Thyroid gland (tissue), 4 donors: ENCODE data around the gene RAET1E. TPM values are rescaled to one million over a fixed set of nuclear protein-coding genes. Genes with fewer than 3 reads are reported as not detected.

Experiments used
- DNase-seq, 2 donors: peaks; one replicate each; pipeline ENCODE4 v3.0.0-alpha.2; 2019
- H3K27ac ChIP-seq, 3 donors: fragments of 200-600 bp; sonication (generic); 1 replicate in 2 of 3; 2 replicates in 1 of 3; pipeline ENCODE4 v1.5.1; 2016 to 2019; ENCODE audit warnings: mild to moderate bottlenecking in 1 of 3, moderate library complexity in 1 of 3
- H3K27me3 ChIP-seq: fragments of 200-600 bp; sonication (generic); one replicate; pipeline ENCODE4 v1.5.1; 2019
- H3K36me3 ChIP-seq, 2 donors: fragments of 200-600 bp; sonication (generic); one replicate each; pipeline ENCODE4 v1.5.1; 2016 to 2019
- H3K4me1 ChIP-seq, 2 donors: fragments of 200-600 bp; sonication (generic); one replicate each; pipeline ENCODE4 v1.5.1; 2017 to 2019
- H3K4me3 ChIP-seq, 3 donors: fragments of 200-600 bp; sonication (generic); replicated peaks in 1 of 3; 1 replicate in 2 of 3; 2 replicates in 1 of 3; pipeline ENCODE4 v1.5.1; 2016; ENCODE audit warnings: mild to moderate bottlenecking in 1 of 3
- H3K9me3 ChIP-seq: fragments of 200-600 bp; sonication (generic); one replicate; pipeline ENCODE4 v1.5.1; 2017
- POLR2A ChIP-seq, 2 donors: fragments of 450-650 bp; IDR thresholded peaks; one replicate each; pipeline ENCODE4 v1.6.1; 2017; ENCODE audit warnings: antibody characterized with exemption in 2 of 2, mild to moderate bottlenecking in 2 of 2, moderate library complexity in 1 of 2
- WGBS, 2 donors: methylation state at CpG; one replicate each; pipeline ENCODE4 v1.1.5; 2017; 5-methylcytosine and 5-hydroxymethylcytosine counted together
- intact Hi-C: fragments of 100-400 bp; cut with DNase I; formaldehyde crosslinking; loops from one replicate; pipeline ENCODE4 v1.15.1; 2023
- total RNA-seq, 4 donors: library from RNA; depleted of rRNA; stranded (reverse); fragments of >200 nt; gene quantifications; one replicate each; pipeline ENCODE4 v1.2.3, GENCODE V29; 2016
- TF ChIP-seq, protein P1 (sequence below), 6 experiments: fragments of 200-600 bp in 3 of 6; fragments of 450-650 bp in 3 of 6; sonication (generic) in 3 of 6; IDR thresholded peaks; one replicate each; pipeline ENCODE4 v1.5.1; 2016 to 2019; ENCODE audit warnings: antibody characterized with exemption in 6 of 6, mild to moderate bottlenecking in 2 of 6, inconsistent platforms in 1 of 6, moderate library complexity in 1 of 6

The RAET1E gene
- total RNA-seq, 4 donors from 2014 or later: 1.7 TPM; not detected in 3

DNA sequence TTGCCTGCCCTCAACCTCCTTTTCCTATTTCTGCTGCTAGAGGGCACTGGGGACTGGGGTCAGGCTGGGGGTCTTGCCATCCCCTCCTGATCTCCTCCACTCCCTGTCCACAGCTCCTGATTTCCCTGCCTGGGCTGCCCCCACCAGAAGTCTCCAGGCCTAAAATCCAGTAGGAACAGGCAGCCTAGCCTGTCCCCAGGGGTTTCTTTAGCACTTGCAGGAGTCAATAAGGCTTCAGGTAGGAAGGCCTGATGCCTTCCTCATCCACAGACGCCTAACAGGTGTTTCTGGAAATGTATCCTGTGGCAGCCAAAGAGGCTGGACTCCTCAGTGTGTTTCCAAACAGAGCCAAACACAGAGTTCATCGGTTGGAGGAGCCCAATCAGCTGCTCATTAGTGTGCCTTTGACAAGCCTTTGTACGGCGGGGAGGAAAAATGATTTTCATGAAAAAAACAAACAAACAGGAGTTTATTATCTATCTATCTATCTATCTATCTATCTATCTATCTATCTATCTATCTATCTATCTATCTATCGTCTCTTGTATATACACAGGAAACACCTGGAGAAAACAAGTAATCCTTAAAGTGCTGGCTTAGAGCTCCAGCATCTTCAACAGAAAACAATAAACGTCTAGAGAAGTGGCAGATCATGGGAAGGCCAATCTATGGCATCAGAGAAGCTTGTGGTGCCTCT lies 3.7 kb upstream of the RAET1E start:
- H3K4me1 ChIP-seq: peaks cover 0 to 18% of the 10 kb centered on the region in 2 donors
- no peak overlapping the region for H3K4me3 ChIP-seq
- H3K36me3 ChIP-seq: no peaks in the 10 kb centered on the region
- H3K27ac ChIP-seq: no peak overlapping the region
- no peaks in the 10 kb centered on the region for H3K9me3 ChIP-seq
- WGBS, 2 donors: 89% methylated on average over 6 of the region's 6 CpGs
- TF ChIP-seq, protein P1, sequence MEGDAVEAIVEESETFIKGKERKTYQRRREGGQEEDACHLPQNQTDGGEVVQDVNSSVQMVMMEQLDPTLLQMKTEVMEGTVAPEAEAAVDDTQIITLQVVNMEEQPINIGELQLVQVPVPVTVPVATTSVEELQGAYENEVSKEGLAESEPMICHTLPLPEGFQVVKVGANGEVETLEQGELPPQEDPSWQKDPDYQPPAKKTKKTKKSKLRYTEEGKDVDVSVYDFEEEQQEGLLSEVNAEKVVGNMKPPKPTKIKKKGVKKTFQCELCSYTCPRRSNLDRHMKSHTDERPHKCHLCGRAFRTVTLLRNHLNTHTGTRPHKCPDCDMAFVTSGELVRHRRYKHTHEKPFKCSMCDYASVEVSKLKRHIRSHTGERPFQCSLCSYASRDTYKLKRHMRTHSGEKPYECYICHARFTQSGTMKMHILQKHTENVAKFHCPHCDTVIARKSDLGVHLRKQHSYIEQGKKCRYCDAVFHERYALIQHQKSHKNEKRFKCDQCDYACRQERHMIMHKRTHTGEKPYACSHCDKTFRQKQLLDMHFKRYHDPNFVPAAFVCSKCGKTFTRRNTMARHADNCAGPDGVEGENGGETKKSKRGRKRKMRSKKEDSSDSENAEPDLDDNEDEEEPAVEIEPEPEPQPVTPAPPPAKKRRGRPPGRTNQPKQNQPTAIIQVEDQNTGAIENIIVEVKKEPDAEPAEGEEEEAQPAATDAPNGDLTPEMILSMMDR (IDR thresholded peaks at IDR 0.05): no peak
- no peak for TF ChIP-seq POLR2A (IDR thresholded peaks at IDR 0.05)
- intact Hi-C loops: no loop called here
- H3K27me3 ChIP-seq: no peaks in the 10 kb centered on the region
- DNase-seq: no peak

DNA sequence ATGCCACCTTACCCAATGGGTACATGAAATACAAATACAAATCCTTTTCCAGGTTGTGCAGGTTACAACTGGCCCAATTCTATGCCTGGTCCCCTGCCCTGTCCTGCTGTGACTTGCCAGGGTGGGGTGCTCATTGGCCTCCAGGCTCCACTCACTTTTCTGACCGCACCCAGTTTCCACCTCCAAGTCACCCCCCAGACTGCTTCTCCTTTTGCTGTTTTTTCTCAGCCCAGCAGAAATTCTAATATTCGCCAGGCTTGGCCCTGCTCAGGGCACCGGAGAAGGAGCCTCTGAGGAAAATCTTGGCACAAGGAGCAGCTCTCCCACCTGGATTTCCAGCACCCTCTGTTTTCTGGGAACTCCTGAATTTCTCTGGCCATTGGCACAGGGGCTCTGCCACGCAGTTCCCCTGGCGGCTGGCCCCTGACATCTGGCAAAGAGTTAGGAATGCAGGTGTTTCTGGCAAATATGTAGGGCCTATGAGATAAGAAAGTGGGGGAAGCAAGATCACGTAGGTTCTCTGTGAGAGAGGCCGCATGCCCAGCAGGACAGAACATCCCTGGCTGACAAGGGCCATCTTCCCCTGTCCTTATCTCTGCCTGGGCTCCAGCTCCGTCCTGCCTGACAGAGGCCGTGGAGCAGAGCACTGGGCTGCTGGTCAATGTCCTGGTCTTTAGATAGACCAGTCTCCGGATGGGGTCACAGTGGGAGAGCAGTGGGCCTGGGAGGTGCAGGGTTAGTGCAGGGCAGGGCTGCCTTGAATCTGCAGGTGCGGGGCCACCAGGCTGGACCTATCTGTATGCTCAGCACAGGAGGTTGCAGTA lies 2.9 kb upstream of the RAET1E start:
- Histone ChIP-seq H3K4me3 (no peak overlapping the region), H3K27ac (no peak overlapping the region), H3K9me3 (no peaks in the 10 kb centered on the region), H3K4me1 (peaks cover 1 to 23% of the 10 kb centered on the region in 2 donors), H3K36me3 (no peaks in the 10 kb centered on the region), H3K27me3 (no peaks in the 10 kb centered on the region)
- DNase-seq: no peak
- intact Hi-C loops: no loop called here
- WGBS, 2 donors: 92 to 96% methylated on average over 8 to 11 of the region's 11 CpGs
- TF ChIP-seq POLR2A (IDR thresholded peaks at IDR 0.05): no peak
- TF ChIP-seq, protein P1 (IDR thresholded peaks at IDR 0.05): no peak

DNA sequence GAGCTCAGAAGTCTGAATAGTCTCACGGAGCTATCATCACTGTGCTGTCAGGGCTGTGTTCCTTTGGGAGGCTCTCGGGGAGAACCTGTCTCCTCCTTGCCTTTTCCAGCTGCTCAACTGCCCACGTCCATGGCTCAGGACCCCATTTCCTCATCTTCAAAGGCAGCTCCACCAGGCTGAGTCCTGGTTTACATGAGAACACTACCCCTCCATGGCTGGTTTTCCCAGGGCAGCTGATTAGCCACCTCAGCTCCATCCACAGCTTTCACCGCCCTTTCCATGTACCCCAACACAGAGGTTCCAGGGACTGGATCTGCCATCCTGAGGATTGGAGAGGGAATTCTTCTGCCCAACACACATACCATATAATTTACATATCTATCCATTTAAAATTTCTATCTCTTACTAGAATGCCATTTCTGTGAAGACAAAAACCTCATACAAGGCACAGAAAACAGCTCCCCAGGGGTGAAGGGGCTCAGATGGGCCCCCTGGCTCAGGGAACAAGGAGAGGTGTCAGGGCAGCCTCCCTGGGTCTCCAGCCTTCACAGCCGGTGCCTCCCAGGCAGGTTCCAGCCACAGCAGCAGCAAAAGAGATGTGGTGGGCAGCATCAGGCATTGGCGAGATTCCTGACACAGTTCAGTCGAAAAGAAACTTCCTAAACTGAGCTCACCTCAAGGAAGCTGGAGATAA lies 2.2 kb upstream of the RAET1E start:
- no peaks in the 10 kb centered on the region for H3K36me3 ChIP-seq
- no peaks in the 10 kb centered on the region for H3K9me3 ChIP-seq
- no peaks in the 10 kb centered on the region for H3K27me3 ChIP-seq
- no peak overlapping the region for H3K27ac ChIP-seq
- 94 to 95% methylated on average over 7 of the region's 7 CpGs for WGBS, 2 donors
- peaks cover 7 to 31% of the 10 kb centered on the region in 2 donors for H3K4me1 ChIP-seq
- DNase-seq: no peak
- TF ChIP-seq POLR2A (IDR thresholded peaks at IDR 0.05): no peak
- TF ChIP-seq, protein P1 (IDR thresholded peaks at IDR 0.05): no peak
- intact Hi-C loops: no loop called here
- no peak overlapping the region for H3K4me3 ChIP-seq

DNA sequence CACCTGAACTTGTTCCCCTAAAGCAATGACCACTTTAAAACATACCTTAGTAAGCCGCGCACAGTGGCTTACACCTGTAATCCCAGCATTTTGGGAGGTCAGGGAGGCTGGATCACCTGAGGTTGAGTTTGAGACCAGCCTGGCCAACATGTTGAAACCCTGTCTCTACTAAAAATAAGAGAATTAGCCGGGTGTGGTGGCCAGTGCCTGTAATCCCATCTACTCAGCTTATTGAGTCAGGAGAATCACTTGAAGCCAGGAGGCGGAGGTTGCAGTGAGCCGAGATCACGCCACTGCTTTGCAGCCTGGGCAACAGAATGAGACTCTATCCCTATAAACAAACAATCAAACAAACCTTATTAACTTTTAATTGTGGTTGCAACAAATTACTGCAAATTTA lies 1.6 kb upstream of the RAET1E start:
- Histone ChIP-seq H3K9me3 (no peaks in the 10 kb centered on the region), H3K4me3 (no peak overlapping the region), H3K27me3 (no peaks in the 10 kb centered on the region), H3K4me1 (peaks cover 9 to 36% of the 10 kb centered on the region in 2 donors), H3K36me3 (no peaks in the 10 kb centered on the region), H3K27ac (no peak overlapping the region)
- WGBS, 2 donors: 82 to 94% methylated on average over 6 of the region's 6 CpGs
- intact Hi-C loops: no loop called here
- TF ChIP-seq, protein P1 (IDR thresholded peaks at IDR 0.05): no peak
- no peak for TF ChIP-seq POLR2A (IDR thresholded peaks at IDR 0.05)
- no peak for DNase-seq
